ENCODE results near the gene PRCC.

The PRCC gene

GRCh38 chr1:156821801-156822200, 54.5 kb downstream of the PRCC start:
- H3K4me3 ChIP-seq (ENCODE audit: low read depth, low read length), result no peak overlapping the region
- peaks cover 25% of the 10 kb centered on the region for H3K27me3 ChIP-seq (ENCODE audit: control insufficient read depth, insufficient read depth, low read length)
- H3K27ac ChIP-seq (ENCODE audit: low read depth, low read length), result no peak overlapping the region
- no peaks in the 10 kb centered on the region for H3K9me3 ChIP-seq (ENCODE audit: control insufficient read depth, insufficient read depth, low read depth, low read length)
- H3K36me3 ChIP-seq (ENCODE audit: control insufficient read depth, insufficient read depth, low read length), result no peaks in the 10 kb centered on the region
- H3K4me1 ChIP-seq (ENCODE audit: control insufficient read depth, insufficient read depth, low read length), result peaks cover 3% of the 10 kb centered on the region; the same call in 1 of the 2 replicates
- H3K9ac ChIP-seq (ENCODE audit: low read length), result no peak overlapping the region

GRCh38 chr1:156822680-156823079, 55.3 kb downstream of the PRCC start:
- H3K27ac ChIP-seq (ENCODE audit: low read depth, low read length), result no peak overlapping the region
- H3K4me3 ChIP-seq (ENCODE audit: low read depth, low read length), result no peak overlapping the region
- H3K9ac ChIP-seq (ENCODE audit: low read length), result no peak overlapping the region
- no peaks in the 10 kb centered on the region for H3K36me3 ChIP-seq (ENCODE audit: control insufficient read depth, insufficient read depth, low read length)
- peaks cover 25% of the 10 kb centered on the region for H3K27me3 ChIP-seq (ENCODE audit: control insufficient read depth, insufficient read depth, low read length)
- H3K4me1 ChIP-seq (ENCODE audit: control insufficient read depth, insufficient read depth, low read length), result no peaks in the 10 kb centered on the region
- no peaks in the 10 kb centered on the region for H3K9me3 ChIP-seq (ENCODE audit: control insufficient read depth, insufficient read depth, low read depth, low read length)

GRCh38 chr1:156823210-156823790, 56.0 kb downstream of the PRCC start:
- Histone ChIP-seq H3K4me1 (ENCODE audit: control insufficient read depth, insufficient read depth, low read length) (no peaks in the 10 kb centered on the region), H3K9me3 (ENCODE audit: control insufficient read depth, insufficient read depth, low read depth, low read length) (no peaks in the 10 kb centered on the region), H3K36me3 (ENCODE audit: control insufficient read depth, insufficient read depth, low read length) (no peaks in the 10 kb centered on the region), H3K27me3 (ENCODE audit: control insufficient read depth, insufficient read depth, low read length) (peaks cover 25% of the 10 kb centered on the region), H3K4me3 (ENCODE audit: low read depth, low read length) (no peak overlapping the region), H3K9ac (ENCODE audit: low read length) (no peak overlapping the region), H3K27ac (ENCODE audit: low read depth, low read length) (no peak overlapping the region)

GRCh38 chr1:156826630-156827029, 59.3 kb downstream of the PRCC start:
- H3K9me3 ChIP-seq (ENCODE audit: control insufficient read depth, insufficient read depth, low read depth, low read length), result no peaks in the 10 kb centered on the region
- H3K27me3 ChIP-seq (ENCODE audit: control insufficient read depth, insufficient read depth, low read length), result peaks cover 34% of the 10 kb centered on the region
- H3K36me3 ChIP-seq (ENCODE audit: control insufficient read depth, insufficient read depth, low read length), result no peaks in the 10 kb centered on the region
- no peak overlapping the region for H3K27ac ChIP-seq (ENCODE audit: low read depth, low read length)
- no peak overlapping the region for H3K4me3 ChIP-seq (ENCODE audit: low read depth, low read length)
- no peaks in the 10 kb centered on the region for H3K4me1 ChIP-seq (ENCODE audit: control insufficient read depth, insufficient read depth, low read length)
- no peak overlapping the region for H3K9ac ChIP-seq (ENCODE audit: low read length)

GRCh38 chr1:156828400-156829124, 61.2 kb downstream of the PRCC start:
- no peak overlapping the region for H3K9ac ChIP-seq (ENCODE audit: low read length)
- peaks cover 28% of the 10 kb centered on the region for H3K27me3 ChIP-seq (ENCODE audit: control insufficient read depth, insufficient read depth, low read length)
- no peaks in the 10 kb centered on the region for H3K4me1 ChIP-seq (ENCODE audit: control insufficient read depth, insufficient read depth, low read length)
- no peak overlapping the region for H3K27ac ChIP-seq (ENCODE audit: low read depth, low read length)
- H3K4me3 ChIP-seq (ENCODE audit: low read depth, low read length), result no peak overlapping the region
- H3K36me3 ChIP-seq (ENCODE audit: control insufficient read depth, insufficient read depth, low read length), result no peaks in the 10 kb centered on the region
- H3K9me3 ChIP-seq (ENCODE audit: control insufficient read depth, insufficient read depth, low read depth, low read length), result no peaks in the 10 kb centered on the region

- H3K9ac ChIP-seq (ENCODE audit: low read length), result no peak overlapping the region
- H3K9me3 ChIP-seq (ENCODE audit: control insufficient read depth, insufficient read depth, low read depth, low read length), result no peaks in the 10 kb centered on the region
- no peak overlapping the region for H3K27ac ChIP-seq (ENCODE audit: low read depth, low read length)
- H3K36me3 ChIP-seq (ENCODE audit: control insufficient read depth, insufficient read depth, low read length), result no peaks in the 10 kb centered on the region
- no peaks in the 10 kb centered on the region for H3K4me1 ChIP-seq (ENCODE audit: control insufficient read depth, insufficient read depth, low read length)
- H3K4me3 ChIP-seq (ENCODE audit: low read depth, low read length), result no peak overlapping the region
- H3K27me3 ChIP-seq (ENCODE audit: control insufficient read depth, insufficient read depth, low read length), result peaks cover 61% of the 10 kb centered on the region
These were observed 65.1 kb downstream of the PRCC start for GRCh38 chr1:156832434-156832833.

GRCh38 chr1:156833603-156834002, 66.3 kb downstream of the PRCC start:
- Histone ChIP-seq H3K27ac (ENCODE audit: low read depth, low read length) (no peak overlapping the region), H3K27me3 (ENCODE audit: control insufficient read depth, insufficient read depth, low read length) (peaks cover 72% of the 10 kb centered on the region), H3K9me3 (ENCODE audit: control insufficient read depth, insufficient read depth, low read depth, low read length) (no peaks in the 10 kb centered on the region), H3K4me1 (ENCODE audit: control insufficient read depth, insufficient read depth, low read length) (no peaks in the 10 kb centered on the region), H3K4me3 (ENCODE audit: low read depth, low read length) (no peak overlapping the region), H3K36me3 (ENCODE audit: control insufficient read depth, insufficient read depth, low read length) (no peaks in the 10 kb centered on the region), H3K9ac (ENCODE audit: low read length) (no peak overlapping the region)

GRCh38 chr1:156834322-156834721, 67.0 kb downstream of the PRCC start:
- H3K4me3 ChIP-seq (ENCODE audit: low read depth, low read length), result no peak overlapping the region
- H3K9me3 ChIP-seq (ENCODE audit: control insufficient read depth, insufficient read depth, low read depth, low read length), result no peaks in the 10 kb centered on the region
- H3K27me3 ChIP-seq (ENCODE audit: control insufficient read depth, insufficient read depth, low read length), result peaks cover 79% of the 10 kb centered on the region
- H3K27ac ChIP-seq (ENCODE audit: low read depth, low read length), result no peak overlapping the region
- no peaks in the 10 kb centered on the region for H3K4me1 ChIP-seq (ENCODE audit: control insufficient read depth, insufficient read depth, low read length)
- H3K36me3 ChIP-seq (ENCODE audit: control insufficient read depth, insufficient read depth, low read length), result no peaks in the 10 kb centered on the region
- no peak overlapping the region for H3K9ac ChIP-seq (ENCODE audit: low read length)

- H3K27me3 ChIP-seq (ENCODE audit: control insufficient read depth, insufficient read depth, low read length), result peaks cover 81% of the 10 kb centered on the region
- H3K9ac ChIP-seq (ENCODE audit: low read length), result no peak overlapping the region
- H3K4me3 ChIP-seq (ENCODE audit: low read depth, low read length), result no peak overlapping the region
- no peaks in the 10 kb centered on the region for H3K4me1 ChIP-seq (ENCODE audit: control insufficient read depth, insufficient read depth, low read length)
- no peak overlapping the region for H3K27ac ChIP-seq (ENCODE audit: low read depth, low read length)
- H3K36me3 ChIP-seq (ENCODE audit: control insufficient read depth, insufficient read depth, low read length), result no peaks in the 10 kb centered on the region
- no peaks in the 10 kb centered on the region for H3K9me3 ChIP-seq (ENCODE audit: control insufficient read depth, insufficient read depth, low read depth, low read length)
These were observed 68.8 kb downstream of the PRCC start for GRCh38 chr1:156836041-156836654.

GRCh38 chr1:156836892-156837291, 69.6 kb downstream of the PRCC start:
- Histone ChIP-seq H3K9ac (ENCODE audit: low read length) (no peak overlapping the region), H3K4me1 (ENCODE audit: control insufficient read depth, insufficient read depth, low read length) (no peaks in the 10 kb centered on the region; the same call in 1 of the 2 replicates), H3K4me3 (ENCODE audit: low read depth, low read length) (no peak overlapping the region), H3K27ac (ENCODE audit: low read depth, low read length) (no peak overlapping the region), H3K36me3 (ENCODE audit: control insufficient read depth, insufficient read depth, low read length) (no peaks in the 10 kb centered on the region), H3K27me3 (ENCODE audit: control insufficient read depth, insufficient read depth, low read length) (peaks cover 81% of the 10 kb centered on the region), H3K9me3 (ENCODE audit: control insufficient read depth, insufficient read depth, low read depth, low read length) (no peaks in the 10 kb centered on the region)

- Histone ChIP-seq H3K4me1 (ENCODE audit: control insufficient read depth, insufficient read depth, low read length) (no peaks in the 10 kb centered on the region; the same call in 1 of the 2 replicates), H3K9ac (ENCODE audit: low read length) (no peak overlapping the region), H3K4me3 (ENCODE audit: low read depth, low read length) (no peak overlapping the region), H3K27me3 (ENCODE audit: control insufficient read depth, insufficient read depth, low read length) (peaks cover 88% of the 10 kb centered on the region), H3K36me3 (ENCODE audit: control insufficient read depth, insufficient read depth, low read length) (no peaks in the 10 kb centered on the region), H3K9me3 (ENCODE audit: control insufficient read depth, insufficient read depth, low read depth, low read length) (no peaks in the 10 kb centered on the region), H3K27ac (ENCODE audit: low read depth, low read length) (no peak overlapping the region)
These were observed 71.6 kb downstream of the PRCC start for GRCh38 chr1:156838972-156839371.
